ENCODE results near the gene CHRNB2.

The CHRNB2 gene

GRCh38 chr1:154581766-154582165 lies 14.2 kb downstream of the CHRNB2 start:
- DNase-seq: no peak
- no peak for ATAC-seq

- ATAC-seq: no peak
- no peak for DNase-seq
Observed at GRCh38 chr1:154582885-154583284, 15.3 kb downstream of the CHRNB2 start.

DNA sequence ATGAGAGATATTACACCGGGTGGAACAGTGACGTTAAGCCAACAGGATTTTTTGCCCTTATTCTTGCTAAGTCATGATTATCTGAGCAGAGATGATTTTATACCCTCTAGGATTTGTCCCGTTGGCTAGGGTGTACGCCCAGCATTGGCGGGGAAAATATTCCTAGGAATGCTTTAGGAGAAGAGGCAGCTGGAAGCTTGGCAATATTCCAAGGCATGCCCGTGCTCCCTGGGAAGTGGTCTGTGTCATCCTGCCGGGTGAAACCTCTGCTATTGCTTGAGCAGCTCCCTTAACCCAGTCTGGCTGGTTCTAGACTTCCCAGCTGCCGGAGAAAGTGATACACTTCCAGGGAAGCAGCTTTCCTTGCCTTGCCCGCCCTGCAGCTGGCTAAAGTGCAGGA lies 16.2 kb downstream of the CHRNB2 start:
- no peak for ATAC-seq
- DNase-seq: no peak

- no peak for ATAC-seq
- DNase-seq: no peak
Observed at GRCh38 chr1:154584267-154584994, 16.9 kb downstream of the CHRNB2 start.

DNA sequence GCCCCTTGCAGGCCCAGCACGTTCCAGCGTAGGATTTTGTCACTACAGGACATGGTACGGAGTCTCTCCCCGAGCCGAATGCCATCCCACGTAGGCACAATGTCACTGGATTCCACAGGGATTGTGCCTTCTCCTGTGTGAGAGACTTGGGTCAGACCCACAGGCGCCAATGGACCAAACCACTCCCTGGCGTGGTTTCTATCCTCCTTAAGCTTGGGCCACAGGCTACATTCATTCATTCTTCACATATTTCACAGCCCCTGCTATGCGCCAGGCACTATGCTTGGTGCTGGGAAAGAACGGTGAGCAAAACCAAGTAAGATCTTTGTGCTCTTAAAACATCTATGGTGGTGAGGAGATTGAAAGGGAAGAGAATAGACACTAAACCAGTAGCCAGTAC lies 18.7 kb downstream of the CHRNB2 start:
- ATAC-seq (no peak), DNase-seq (no peak)

GRCh38 chr1:154586641-154587040 lies 19.1 kb downstream of the CHRNB2 start:
- ATAC-seq: no peak
- DNase-seq: no peak

DNA sequence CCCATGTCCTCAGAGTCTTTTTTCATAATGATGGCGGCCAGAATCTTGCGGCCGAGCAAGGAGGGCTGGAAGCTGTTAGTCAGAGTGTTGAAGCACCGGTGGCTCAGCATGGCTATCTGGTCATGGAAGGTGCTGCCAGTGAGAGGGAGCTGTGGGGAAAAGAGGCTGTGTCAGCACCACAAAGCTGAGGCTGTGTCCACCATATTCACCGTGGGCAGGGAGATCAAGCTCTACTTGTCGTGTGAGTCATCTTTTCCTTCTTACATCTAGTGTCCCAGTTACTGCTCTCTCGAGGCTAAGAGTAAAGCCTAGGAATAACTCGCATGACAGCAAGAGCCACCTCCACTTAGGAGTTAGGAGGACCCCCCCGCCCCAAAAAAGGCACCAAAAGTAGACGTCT lies 22.2 kb downstream of the CHRNB2 start:
- ATAC-seq (peak; percentile 61), DNase-seq (no peak)

- no peak for DNase-seq
- ATAC-seq: no peak
Observed at GRCh38 chr1:154590756-154591155, 23.2 kb downstream of the CHRNB2 start.

DNA sequence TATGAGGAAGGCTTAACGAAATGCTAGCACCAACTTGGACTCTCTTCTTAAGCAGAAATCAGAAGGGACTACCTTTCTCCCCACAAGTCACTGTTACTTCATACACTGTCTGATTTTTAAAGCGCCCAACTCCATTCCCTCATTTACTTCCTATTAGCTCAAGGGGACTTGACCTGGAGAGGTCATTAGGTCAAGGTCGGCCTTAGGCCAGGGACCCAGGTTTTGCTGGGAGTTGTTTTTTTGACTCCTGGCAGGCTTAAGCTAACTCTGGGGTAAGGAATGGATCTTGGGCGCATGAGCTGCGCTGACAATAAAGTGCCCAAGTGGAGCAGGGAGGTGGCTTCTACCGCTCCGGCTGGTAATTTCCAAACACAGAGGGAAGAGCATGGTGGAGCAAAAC lies 23.6 kb downstream of the CHRNB2 start:
- ATAC-seq (no peak), DNase-seq (no peak)

GRCh38 chr1:154593390-154593789 lies 25.8 kb downstream of the CHRNB2 start:
- ATAC-seq (no peak), DNase-seq (no peak)

DNA sequence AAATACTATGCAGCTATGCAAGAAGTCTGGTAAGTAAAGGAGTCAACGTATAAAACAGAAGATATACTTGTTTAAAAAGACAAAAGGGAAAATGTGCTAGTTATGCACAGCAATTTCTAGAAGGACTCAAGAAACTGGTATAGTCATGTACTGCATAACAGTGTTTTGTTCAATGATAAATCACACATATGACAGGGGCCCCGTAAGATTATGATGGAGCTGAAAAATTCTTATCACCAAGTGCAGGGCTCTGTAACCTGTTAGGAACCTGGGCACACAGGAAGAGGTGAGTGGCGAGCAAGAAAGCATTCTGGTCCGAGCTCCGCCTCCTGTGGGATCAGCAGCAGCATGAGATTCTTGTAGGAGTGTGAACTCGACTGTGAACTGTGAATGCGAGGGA lies 27.2 kb downstream of the CHRNB2 start:
- no peak for ATAC-seq

GRCh38 chr1:154595621-154596020 lies 28.0 kb downstream of the CHRNB2 start:
- ATAC-seq: no peak
- no peak for DNase-seq

More for the DNA sequence above, 27.2 kb downstream of the CHRNB2 start:
- DNase-seq: no peak

- DNase-seq (no peak), ATAC-seq (no peak)
Observed at GRCh38 chr1:154598871-154599635, 31.5 kb downstream of the CHRNB2 start.

DNA sequence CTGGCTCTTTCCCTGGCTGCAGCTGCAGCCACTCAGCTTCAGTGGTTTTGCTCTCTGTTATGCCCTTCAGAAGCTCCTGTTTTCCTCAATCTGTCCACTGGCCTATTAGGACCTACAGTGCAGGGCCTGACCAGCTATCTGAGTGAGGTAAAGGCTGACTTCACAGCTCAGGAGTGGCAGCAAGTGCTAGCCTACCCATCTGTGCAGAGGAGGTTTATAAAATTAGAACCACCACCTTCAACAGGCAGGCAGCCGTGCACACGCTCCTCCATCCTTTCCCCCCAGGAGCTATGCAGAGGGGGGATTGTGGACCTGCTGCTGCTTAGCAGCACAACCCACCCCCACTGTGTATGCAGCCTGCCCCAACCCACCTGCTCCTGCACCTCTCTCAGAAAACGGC lies 32.1 kb downstream of the CHRNB2 start:
- DNase-seq (no peak), ATAC-seq (no peak)

DNA sequence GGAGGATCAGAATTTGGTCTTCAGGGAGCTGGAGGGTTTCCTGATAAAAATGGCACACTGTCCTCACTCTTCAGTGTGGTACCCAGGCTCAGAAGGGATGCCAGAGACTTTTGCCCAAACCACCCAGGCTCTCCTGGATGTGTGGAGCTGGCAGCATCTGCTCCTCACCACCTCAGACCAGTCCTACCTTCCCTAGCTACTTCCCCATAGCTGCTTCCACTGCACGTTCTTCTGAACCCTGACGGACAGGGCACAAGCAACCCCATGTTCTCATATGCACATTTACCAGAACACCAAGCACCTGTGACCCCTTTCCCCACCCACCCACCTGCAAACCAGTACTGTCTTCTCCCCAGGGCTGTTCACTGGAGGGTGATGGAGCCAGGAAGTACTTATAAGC lies 35.7 kb downstream of the CHRNB2 start:
- DNase-seq (no peak), ATAC-seq (no peak)

DNA sequence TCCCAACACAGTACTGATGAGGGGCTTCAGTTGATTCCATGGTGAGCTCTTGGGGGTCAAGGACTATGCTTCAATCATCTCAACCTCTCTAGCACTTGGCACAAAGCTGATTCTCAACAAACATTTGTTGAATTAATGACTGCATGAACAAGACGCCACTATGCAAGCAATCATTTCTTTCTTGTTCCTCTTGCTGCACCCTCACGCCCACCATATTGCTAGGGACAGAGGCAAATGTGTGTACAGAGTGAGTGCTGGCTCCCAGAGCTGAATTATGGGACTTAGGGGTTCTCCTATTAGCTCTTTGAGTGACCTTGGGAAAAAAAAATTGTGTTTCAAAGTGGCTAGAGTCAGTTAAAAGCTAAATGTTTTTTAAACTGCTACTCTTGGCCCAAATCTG lies 38.0 kb downstream of the CHRNB2 start:
- no peak for DNase-seq
- ATAC-seq: no peak

DNA sequence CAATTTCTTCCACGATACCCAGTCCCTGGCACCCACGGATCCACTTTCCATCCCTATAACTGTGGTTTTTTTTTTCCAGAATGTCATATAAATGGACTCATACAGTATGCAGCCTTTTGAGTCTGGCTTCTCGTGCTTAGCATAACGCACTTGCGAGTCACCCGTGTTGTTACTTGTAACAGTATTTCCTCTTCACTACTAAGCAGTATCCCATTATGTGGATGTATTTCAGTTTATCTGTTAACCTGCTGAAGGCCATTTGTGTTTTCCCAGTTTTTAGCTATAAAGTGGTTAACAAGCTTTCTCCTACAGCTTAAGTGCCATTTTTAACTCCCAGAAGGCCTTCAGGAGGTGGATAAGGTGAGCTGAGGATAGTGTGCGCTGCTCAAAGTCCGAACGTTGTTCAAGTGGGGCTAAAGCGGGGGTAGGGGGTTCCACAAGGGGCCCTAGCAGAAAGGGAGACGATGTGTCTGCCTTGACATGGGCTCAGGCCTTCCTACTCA lies 39.6 kb downstream of the CHRNB2 start:
- no peak for DNase-seq
- ATAC-seq: peak; percentile 1

DNA sequence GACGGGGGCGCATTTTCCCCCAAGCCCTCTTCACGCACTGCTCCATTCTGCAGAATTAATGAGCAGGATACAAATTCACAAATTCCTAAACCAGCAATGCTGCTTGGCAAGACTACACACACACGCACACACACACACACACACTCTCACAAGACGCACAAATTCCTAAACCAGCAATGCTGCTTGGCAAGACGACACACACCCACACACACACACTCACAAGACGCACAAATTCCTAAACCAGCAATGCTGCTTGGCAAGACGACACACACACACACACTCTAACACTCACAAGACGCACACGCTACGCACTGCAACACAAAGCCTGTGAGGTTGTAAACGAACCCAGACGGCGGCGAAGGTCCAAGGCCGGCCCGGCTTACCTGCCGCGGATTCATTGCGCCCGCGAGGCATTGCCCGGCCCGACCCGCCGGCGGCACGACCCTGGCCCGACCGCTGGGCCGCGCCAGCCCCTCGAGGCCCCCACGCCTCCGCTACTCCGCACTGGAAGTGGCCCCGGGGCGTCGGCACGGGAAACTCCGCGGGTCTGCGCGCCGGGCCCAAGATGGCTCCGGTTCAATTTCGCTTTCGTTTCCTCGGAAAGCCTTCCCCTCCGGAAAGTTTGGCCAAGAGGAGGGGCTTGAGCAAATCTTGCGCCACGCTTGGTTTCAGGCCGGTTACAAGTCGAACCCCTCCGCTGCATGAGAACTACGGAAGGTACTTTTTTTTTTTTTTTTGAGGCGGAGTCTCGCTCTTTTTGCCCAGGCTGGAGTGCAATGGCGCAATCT lies 40.2 kb downstream of the CHRNB2 start, which contains the start of gene ADAR:
ADAR (minus strand) TSS at position 578 of the 788 bp plus-strand sequence; CDS start at position 398, 180 bp downstream.
- ATAC-seq: peak; percentile 76
- peak; percentile 89 for DNase-seq

DNA sequence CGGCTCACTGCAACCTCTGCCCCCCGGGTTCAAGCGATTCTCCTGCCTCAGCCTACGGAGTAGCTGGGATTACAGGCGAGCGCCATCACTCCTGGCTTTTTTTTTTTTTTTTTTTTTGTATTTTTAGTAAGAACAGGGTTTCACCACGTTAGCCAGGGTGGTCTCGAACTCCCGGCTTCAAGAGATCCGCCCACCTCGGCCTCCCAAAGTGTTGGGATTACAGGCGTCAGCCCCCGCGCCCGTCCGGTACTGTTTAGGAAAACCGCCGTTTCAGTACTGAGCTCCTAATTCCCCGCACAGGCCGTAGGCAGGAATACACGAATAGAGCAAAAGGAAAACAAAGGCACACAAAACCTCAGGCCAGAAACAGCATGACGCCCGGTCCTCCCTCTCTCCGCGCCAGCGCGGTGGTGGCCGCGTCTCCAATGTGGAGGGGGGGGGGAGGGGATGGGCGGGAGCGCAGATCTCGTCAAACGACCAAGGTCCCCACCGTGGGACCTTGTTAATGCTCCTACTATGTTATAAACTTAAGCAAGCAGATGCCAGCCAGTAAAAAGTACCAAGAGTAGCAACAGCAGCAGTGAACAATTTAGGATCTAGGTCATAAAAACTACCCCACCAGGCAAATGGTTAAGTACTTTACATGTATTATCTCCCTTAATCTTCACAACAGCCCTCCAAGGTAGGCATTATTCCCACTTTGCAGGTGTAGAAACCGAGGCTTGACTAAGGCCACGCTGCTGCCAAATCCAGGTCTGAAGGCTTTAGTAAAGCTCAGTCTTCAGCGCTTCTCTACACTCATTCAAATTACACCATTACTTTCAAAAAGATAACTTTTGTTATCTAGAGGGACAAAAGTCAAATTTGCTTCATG lies 41.1 kb downstream of the CHRNB2 start:
- ATAC-seq: no peak
- DNase-seq: peak; percentile 48

DNA sequence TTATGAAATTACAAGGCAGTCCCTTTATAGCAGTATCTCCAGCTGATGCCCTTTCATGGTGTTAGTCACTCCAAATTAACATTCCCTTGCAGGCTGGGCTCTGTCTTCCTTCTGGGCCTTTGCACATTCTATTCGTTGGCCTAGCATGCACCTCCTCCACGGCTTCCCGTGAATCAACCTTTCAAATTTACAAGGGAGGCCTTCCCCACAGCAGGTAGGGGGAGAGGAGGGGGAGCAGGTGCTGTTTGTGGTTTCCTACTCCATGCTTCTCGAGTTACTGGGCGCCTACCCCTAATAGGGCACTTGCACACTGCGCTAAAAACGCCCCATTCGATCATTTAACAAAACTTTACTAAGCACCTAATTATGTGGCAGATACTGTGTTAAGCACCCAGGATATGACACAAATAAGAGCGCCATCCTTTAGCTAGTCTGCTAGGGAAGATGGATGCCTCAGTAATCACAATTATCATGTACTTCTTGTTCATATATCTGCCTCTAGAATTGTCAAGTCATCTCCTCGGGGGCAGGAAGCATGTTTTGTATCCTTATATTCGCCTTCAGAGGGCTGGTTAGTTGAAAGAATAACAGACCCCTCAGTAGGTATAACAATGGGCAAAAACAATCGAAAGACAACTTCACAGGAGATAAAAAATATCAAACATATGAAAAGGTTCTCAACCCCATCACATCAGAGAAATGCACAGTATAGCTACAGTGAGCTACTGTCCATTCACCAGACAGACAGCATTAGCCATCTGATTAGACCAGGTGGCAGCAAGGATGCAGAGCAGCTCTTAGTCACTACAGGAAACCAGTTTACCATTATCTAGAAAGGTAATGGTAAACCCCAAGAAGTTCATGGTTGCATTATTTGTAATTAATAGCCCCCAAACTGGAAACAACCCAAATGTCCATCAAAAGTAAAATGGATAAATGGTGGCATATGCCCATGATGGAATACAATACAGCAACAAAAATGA lies 42.1 kb downstream of the CHRNB2 start:
- ATAC-seq (peak; percentile 67), DNase-seq (peak; percentile 58)

All from stimulated activated naive CD8-positive, alpha-beta T cell treated with anti-CD3 and anti-CD28 coated beads, Interleukin-15, Interleukin-2, amounts not matched to agents 100 U/mL and 50 U/mL, for 24 hours (primary cell).